Middle frontal gyrus (tissue), 1 donor: ENCODE results near the gene LRRC25.

Source experiments
- DNase-seq: peaks from one replicate; pipeline ENCODE4 v3.0.0-alpha.2; 2015; ENCODE audit warnings: low spot score; ENCODE audit errors: extremely low spot score

Gene LRRC25

GRCh38 chr19:18397242-18398202 lies at the start of gene LRRC25:
Gene LRRC25 (minus strand): TSS chr19:18397622. CDS start chr19:18396963, 659 bp downstream.
- no peak for DNase-seq

- no peak for DNase-seq
Measured at GRCh38 chr19:18446811-18447359, 49.5 kb upstream of the LRRC25 start.

DNA sequence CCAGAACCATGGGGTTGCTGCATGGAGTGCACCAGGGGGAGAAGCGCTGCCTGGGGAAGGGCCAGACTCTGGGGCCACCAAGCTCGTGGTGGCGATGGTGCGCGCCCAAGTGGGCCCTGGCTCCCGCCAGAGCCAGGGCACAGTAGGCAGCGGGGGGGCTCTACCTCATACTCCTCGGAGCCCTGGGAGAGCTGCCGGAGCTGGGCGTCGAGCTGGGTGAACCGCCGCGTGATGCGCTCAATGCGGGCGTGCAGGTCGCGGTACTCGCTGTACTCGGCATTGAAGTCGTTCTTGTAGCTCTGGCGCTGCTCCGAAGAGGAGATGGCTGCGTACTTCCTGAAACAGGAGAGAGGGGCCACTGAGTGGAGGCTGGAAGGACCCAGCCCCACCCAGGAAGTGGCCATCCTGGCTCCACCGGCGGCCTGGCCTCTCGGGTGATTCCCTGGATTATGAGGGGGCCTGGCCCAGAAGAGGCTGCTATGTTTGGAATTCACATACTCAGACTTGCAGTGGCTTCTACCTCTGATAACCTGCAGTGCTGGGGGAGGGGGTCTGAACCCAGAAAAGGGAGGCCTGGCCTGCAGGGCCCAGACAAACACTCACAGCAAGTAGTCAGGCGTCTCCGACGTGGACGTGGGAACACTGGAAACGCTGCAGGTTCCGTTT lies 48.9 kb upstream of the LRRC25 start:
- DNase-seq, result no peak

DNA sequence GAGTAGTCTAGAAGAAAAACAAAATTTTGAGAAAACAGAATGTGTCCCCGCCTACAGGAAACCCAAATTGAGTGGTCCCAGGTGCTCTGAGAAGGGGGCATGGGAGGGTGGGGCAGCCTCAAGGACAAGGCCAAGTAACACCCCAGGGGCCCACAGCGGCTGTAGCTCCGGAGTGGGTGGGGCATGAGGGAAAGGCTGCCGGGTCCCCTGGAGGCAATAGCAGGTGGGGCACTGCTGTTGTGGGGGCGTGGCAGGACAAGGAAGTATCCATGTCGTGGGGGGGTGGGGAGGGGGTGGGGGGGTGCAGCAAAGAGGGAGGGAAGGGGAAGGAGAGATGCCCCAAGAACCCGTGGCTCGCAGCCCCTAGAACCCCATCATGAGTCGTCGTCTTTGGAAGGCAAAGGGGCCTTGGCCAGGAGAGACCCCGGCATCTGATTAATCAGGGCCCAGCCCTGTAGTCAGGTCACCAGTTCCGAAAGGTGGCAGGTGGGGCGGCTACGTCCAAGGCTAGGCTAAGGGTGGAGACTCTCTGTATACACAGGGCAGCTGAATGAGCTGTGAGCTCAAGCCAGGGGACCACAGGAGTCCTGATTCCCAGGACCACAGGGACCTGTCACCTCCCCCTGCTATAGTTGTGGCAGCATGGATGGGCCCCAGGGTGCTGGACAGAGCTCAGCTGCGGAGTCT lies 48.0 kb upstream of the LRRC25 start:
- DNase-seq, result no peak

GRCh38 chr19:18444513-18444912 lies 47.1 kb upstream of the LRRC25 start:
- no peak for DNase-seq

DNA sequence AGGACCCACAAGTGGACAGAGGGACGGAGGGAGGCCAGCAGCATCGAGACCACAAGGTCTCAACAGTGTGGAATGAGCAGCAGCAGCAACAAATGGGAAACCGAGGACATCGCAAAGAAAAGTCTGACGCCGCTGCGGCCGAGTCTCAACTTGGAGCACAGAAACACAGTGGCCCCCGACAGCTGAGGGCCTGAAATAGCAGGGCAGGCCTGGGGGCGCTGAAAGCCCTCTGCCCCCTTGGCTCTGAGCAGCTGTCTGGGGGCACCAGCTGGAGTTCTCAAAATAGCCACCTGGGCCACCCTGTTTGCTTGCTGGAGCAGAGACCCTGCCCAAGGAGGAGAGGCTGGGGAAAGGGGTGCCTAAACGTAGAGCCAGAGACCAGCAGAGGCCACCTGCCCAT lies 46.4 kb upstream of the LRRC25 start:
- no peak for DNase-seq

DNA sequence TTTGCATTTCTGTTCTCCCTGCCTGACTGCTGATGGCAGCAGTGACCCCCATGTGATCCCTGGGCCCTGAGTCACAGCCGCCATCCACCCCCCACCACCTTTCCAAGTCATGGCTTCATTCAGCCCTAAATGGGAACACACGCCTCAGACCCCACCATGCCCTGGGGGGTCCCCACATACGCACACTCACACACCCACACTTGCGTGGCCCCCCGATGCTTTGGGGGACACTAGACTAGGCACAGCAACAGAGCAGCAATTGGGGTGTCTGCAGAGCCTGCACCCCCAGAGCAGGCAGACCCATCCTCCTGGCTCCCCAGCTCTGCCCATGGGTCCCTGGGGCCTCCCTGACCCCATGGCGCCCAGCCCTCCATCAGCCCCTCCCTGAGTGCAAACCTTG lies 46.0 kb upstream of the LRRC25 start:
- no peak for DNase-seq

DNA sequence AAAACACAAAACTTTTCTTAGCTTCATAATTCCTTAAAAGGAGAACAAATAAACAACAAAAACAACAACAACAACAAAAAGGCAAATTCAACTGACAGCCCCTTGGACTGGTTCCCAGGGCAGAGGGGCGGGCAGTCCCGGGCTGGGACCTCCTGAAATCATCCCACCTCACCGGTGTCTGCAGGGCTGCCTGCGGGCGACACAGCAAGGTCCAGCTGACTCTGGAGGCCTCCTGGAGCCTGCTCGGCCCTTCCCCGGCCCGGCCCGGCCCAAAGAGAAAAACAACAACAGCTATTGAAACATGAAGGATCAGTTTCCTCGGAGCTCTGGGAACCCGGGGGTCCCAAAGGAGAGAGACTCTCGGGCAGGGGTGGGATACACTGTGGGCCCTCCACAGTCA lies 45.5 kb upstream of the LRRC25 start:
- DNase-seq, result no peak

DNA sequence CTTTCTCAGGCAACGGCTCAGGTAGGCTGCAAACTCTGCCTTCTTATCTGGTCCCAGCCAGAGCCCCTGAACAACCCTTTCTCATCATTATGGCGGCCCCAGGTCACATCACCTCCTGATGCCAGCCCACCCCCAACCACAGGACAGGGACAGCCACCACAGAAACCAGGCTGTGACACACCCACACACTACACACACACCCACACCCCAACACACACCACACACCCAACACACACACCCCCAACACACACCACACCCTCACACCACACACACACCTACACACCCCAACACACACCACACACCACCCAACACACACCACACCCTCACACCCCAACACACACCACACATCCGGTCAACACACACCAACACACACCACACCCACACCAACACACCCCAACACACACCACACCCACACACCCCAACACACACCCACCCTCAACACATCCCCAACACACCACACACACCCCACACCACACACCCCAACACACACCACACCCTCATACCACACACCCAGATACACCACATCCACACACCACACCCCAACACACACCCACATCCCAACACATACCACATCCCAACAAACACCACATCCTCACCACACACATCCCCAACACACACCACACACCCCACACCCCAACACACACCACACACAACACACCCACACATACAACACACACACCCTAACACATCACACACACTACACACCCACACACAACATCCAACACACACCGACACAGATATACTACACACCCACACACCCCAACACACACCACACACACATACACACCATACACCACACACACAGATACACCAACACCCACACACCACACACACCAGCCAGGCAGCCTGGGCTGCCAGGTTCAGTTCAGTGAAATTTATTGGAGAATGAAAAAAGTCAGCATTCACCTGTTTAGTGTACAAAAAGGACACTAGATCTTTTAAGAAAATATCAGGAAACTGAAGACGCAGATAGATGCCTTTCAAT lies 44.7 kb upstream of the LRRC25 start:
- no peak for DNase-seq

GRCh38 chr19:18440936-18441803 lies 43.7 kb upstream of the LRRC25 start:
- DNase-seq, result no peak

DNA sequence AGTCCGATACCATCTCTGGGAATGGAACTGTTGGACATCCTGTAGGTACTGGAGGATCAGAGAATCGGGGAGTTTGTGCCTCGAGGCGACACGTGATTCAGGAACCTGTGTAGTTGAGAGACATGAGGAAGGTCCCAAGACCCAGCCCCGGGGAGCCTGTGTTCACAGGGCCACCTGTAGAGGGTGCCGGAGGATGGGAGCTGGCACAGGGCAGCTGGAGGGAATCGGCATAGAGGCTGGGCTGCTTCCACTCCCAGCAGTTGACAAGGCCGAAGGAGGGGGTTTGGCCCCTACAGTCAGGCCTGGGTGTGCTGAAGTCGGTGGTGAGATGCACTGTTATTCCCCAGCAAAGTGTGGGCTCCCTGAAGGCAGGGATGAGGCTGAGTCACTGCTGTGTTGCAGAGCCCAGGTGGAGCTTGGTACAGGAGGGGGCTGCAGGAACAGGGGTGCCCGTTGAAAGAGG lies 43.0 kb upstream of the LRRC25 start:
- no peak for DNase-seq

DNA sequence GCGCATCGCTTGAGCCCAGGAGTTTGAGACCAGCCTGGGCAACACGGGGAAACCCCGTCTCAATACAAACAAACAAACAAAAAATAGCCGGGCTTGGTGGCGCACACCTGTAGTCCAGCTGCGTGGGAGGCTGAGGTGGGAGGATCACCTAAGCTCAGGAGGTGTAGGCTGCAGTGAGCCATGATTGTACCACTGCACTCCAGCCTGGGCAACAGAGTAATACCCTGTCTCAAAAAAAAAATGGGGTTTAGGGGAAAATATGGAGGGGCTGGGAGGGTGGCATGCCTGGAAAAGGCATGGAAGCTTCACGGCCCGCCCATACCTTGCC lies 42.5 kb upstream of the LRRC25 start:
- DNase-seq, result no peak

- DNase-seq, result no peak
Measured at GRCh38 chr19:18439025-18439909, 41.8 kb upstream of the LRRC25 start.

GRCh38 chr19:18438331-18439024 lies 41.1 kb upstream of the LRRC25 start:
- DNase-seq, result no peak

DNA sequence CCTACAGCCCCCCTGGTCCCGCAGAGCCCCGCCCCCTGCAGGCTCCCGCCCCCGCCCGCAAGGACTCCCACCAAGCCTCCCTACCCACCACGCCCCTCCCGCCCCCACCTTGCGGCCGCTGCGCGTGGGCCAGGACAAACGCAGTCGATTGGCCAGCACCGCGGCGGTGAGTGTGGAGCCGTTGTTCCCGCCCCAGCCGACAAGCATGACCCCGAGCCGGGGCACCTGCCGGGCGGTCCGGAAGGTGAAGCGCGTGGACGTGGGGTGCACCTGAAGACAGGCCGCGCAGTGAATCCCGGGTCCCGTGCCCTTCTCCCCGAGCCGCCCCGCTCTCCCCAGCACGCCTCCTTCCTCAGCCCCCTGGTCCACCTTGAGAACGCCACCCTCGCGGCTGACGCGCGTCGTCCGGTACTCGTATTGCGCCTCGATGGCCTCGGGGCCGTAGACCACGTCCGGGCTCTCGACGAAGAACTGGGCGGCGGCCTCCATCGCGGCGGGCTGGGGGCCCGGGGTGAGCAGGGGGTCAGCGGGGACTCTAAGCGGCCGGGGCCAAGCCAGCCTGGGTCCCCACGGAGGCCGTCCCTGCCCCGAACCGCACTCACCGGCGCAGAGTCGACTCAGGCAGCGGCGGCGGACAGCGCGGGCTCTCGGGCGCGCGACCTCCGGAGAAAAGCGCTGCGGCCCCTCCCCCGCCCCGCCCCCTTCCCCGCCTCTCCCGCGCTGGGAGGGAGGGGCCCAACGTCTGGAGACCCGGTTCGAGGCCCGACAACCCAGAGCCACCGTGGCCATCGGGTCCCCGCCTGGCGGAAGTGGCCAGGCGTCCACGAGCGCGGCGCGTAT lies 40.3 kb upstream of the LRRC25 start, which contains the start of gene ISYNA1:
ISYNA1 (minus strand) TSS at position 643 of the 840 bp plus-strand sequence; CDS start at position 489, 154 bp downstream.
- no peak for DNase-seq

GRCh38 chr19:18436671-18437490 lies 39.5 kb upstream of the LRRC25 start:
- no peak for DNase-seq
